Measurements from ENCODE around the gene OR4F17.
"Not testable (repeated sequence)": the region's sequence is repeated elsewhere in the genome, so short reads cannot be mapped to it uniquely, and the experiment has no call there.

Gene OR4F17, protein sequence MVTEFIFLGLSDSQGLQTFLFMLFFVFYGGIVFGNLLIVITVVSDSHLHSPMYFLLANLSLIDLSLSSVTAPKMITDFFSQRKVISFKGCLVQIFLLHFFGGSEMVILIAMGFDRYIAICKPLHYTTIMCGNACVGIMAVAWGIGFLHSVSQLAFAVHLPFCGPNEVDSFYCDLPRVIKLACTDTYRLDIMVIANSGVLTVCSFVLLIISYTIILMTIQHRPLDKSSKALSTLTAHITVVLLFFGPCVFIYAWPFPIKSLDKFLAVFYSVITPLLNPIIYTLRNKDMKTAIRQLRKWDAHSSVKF

DNA sequence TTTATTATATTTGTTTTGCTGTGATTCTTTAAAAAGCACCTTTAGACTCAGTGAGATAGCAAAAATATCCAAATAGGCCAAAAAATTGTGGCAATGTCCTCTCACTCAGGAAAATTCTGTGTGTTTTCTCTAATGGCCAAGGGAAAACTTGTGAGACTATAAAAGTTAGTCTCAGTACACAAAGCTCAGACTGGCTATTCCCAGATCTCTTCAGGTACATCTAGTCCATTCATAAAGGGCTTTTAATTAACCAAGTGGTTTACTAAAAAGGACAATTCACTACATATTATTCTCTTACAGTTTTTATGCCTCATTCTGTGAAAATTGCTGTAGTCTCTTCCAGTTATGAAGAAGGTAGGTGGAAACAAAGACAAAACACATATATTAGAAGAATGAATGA, at the start of gene OR4F17:
OR4F17 (plus strand) TSS at position 301 of the 400 bp plus-strand sequence. CDS start 3,575 bp downstream, outside the sequence.
- DNase-seq: not testable (repeated sequence)

DNA sequence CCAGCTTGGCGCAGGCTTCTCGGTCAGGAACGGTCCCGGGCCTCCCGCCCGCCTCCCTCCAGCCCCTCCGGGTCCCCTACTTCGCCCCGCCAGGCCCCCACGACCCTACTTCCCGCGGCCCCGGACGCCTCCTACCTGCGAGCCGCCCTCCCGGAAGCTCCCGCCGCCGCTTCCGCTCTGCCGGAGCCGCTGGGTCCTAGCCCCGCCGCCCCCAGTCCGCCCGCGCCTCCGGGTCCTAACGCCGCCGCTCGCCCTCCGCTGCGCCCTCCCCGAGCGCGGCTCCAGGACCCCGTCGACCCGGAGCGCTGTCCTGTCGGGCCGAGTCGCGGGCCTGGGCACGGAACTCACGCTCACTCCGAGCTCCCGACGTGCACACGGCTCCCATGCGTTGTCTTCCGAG, 36.1 kb upstream of the OR4F17 start:
- not testable (repeated sequence) for DNase-seq

DNA sequence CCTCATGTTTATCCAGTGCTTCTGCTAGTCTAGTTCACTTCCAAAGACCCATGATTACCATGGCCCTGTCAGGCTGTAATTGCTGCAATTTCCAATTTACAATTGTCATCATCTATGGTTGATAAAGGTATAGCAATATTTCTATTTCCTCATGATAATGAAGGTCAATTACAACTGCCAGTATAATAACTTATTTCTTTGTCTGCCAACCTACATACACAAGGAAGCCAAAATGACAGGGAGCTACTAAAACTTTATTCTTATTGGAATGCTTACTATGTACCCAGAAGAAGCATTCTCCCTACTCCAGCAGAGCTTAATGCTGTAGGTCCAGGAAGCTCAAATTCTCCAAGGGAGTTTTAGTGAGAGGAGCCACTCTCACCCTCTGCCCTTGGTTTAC, 24.0 kb upstream of the OR4F17 start:
- not testable (repeated sequence) for DNase-seq

DNA sequence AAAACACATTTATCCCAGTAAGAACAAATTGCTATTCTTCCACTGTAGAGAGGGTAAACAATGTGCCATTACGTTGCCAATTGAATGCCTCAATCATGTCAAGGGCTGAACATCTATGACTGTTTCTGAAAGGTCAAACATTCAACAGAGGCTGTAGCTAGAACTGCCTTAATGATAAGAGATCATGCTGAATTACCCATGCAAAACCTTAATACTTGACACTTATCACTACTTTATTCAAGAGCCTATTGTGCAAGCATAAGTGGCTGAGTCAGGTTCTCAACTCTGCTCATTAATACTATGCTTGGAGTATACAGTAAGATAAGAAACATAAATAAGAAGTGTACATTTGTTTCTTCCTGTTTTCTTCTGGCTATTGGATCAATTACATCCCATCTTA, 23.3 kb upstream of the OR4F17 start:
- not testable (repeated sequence) for DNase-seq

DNA sequence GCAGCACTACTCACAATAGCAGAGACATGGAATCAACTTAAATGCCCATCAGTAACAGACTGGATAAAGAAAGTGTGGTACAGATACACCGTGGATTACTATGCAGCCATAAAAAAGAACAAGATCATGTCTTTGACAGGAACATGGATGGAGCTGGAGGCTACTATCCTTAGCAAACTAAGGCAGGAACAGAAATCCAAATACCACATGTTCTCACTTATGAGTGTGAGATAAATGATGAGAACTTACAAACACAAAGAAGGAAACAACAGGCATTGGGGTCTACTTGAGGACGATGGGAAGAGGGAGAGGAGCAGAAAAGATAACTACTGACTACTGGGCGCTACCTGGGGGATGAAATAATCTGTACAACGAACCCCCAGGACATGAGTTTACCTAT, 16.2 kb upstream of the OR4F17 start:
- DNase-seq: not testable (repeated sequence)

DNA sequence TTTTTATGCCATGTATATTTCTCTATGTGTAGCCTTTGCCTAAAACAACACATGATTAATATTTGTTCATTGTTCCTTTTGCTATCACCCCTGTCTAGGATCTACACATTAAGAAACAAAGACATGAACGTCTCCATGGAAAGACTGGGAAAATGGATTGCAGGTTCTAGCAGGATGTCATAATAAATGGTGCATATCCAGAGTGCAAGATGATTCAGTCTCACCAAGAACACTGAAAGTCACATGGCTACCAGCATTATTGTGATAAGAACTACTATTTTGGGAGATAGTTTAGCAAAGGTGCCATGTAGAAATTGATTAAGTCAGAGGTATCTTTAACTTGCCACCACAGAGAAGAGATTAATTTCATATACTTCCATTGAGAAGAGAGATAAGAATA, 12.1 kb upstream of the OR4F17 start:
- DNase-seq: not testable (repeated sequence)

DNA sequence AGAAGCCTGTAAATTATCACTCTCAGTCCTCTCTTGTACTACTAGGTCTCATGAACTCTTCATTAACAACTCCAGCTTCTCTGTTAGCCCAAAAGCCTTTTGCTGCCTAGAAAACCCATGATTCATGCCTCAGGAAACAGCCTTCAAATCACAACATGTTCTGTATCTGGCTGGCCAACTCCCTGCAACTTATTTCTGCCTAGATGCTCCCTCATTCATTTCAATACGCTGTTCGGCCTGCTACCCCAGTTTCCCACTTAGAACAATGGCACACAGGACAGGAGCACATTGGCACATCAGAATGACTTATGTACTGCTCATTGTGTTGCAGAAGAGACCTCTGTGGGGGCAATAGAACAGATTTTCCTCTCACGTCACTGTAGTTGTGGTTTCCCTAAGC, 9.3 kb upstream of the OR4F17 start:
- DNase-seq: not testable (repeated sequence)

DNA sequence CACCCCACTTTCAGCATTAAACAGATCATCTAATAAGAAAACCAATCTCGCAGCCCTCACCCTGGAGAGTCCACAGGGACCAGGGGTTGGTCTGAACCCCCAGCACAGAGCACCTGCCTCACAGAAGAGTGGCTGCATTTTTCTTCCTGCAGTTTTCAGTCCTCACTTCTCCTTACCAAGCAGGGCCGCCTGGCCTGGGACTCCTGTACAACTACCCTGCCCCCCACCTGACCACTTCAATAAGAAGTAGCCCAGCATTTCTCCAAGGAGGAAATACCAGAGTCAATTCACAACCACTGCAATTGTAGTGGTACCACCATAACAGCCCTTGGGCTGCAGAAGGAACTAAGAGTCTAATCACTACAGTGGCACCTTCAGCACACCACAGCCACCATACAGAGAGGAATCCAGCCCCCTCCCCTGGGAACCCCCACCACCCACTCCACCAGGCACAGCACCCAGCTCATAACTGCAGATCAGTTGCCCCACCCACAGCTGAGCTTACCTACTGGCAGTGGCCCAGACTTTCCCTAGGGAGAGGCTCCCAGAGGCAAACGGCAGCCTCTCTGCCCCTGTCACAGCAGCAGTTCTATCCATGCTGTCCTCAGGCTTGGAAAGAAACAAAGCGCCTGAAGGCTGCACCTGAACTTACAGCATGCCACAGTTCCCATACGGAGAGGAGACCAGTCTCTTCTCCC, 13.7 kb downstream of the OR4F17 start:
- not testable (repeated sequence) for DNase-seq

Measured in DMS53 (cell line).